CD4-positive, alpha-beta T cell (primary cell): ENCODE measurements around the gene GAREM1. TPM values are rescaled to one million over a fixed set of nuclear protein-coding genes. Genes with fewer than 3 reads are reported as not detected.

ENCODE experiments used
- ATAC-seq: fragments of 200-7000 bp; cut with Tn5 transposase; one replicate; pipeline ENCODE4 v1.10.0; 2022; ENCODE audit warnings: mild to moderate bottlenecking; ENCODE audit not compliant: poor library complexity
- CTCF ChIA-PET: fragments of 350-600 bp; sonication (Branson Sonifier 250); formaldehyde crosslinking; loops from one replicate; lab custom pipeline; 2021; ENCODE audit warnings: antibody characterized with exemption, inconsistent platforms; lab: Charles Lee
- POLR2A ChIA-PET: fragments of 350-600 bp; sonication (Branson Sonifier 250); formaldehyde crosslinking; loops from one replicate; lab custom pipeline; 2021; ENCODE audit warnings: antibody characterized with exemption, inconsistent platforms; lab: Charles Lee
- DNase-seq, 14 experiments: peaks; one replicate each; pipeline ENCODE4 v3.0.0-alpha.2; 2013 to 2020; ENCODE audit warnings: mixed read lengths in 2 of 14
- H3K27ac ChIP-seq, 2 donors: one replicate each; pipeline versions ENCODE4 v1.5.1 to v1.7.0; 2013; ENCODE audit warnings: low read length in 2 of 2, low read depth in 1 of 2, mild to moderate bottlenecking in 1 of 2
- H3K27me3 ChIP-seq, 2 experiments: 1 replicate in 1 of 2; 2 replicates in 1 of 2; pipeline versions ENCODE4 v1.6.1 to v1.7.0; 2013; ENCODE audit warnings: low read length in 2 of 2, control low read depth in 1 of 2, mild to moderate bottlenecking in 1 of 2, moderate library complexity in 1 of 2; ENCODE audit not compliant: insufficient read depth in 2 of 2, control insufficient read depth in 1 of 2
- H3K36me3 ChIP-seq: one replicate; pipeline ENCODE4 v1.6.1; 2013; ENCODE audit warnings: low read length, control low read depth; ENCODE audit not compliant: insufficient read depth
- H3K4me1 ChIP-seq: one replicate; pipeline ENCODE4 v1.6.1; 2013; ENCODE audit warnings: low read length, control low read depth; ENCODE audit not compliant: insufficient read depth
- H3K4me3 ChIP-seq: one replicate; pipeline ENCODE4 v1.5.1; 2013; ENCODE audit warnings: mild to moderate bottlenecking, low read length, moderate library complexity
- H3K9me3 ChIP-seq, 2 experiments: 1 replicate in 1 of 2; 2 replicates in 1 of 2; pipeline versions ENCODE4 v1.6.1 to v1.7.0; 2013; ENCODE audit warnings: low read length in 2 of 2, mild to moderate bottlenecking in 2 of 2, control low read depth in 1 of 2, moderate library complexity in 1 of 2; ENCODE audit not compliant: control insufficient read depth in 1 of 2, insufficient read depth in 1 of 2
- H3K27ac Mint-ChIP-seq: one replicate; pipeline ENCODE4 v1.8.0; 2020; ENCODE audit warnings: mixed read lengths
- H3K27me3 Mint-ChIP-seq: one replicate; pipeline ENCODE4 v1.8.0; 2021; ENCODE audit warnings: mixed read lengths
- H3K36me3 Mint-ChIP-seq: one replicate; pipeline ENCODE4 v1.8.0; 2021; ENCODE audit warnings: low read depth, mixed read lengths
- H3K4me1 Mint-ChIP-seq: one replicate; pipeline ENCODE4 v1.8.0; 2021; ENCODE audit warnings: low read depth, mixed read lengths
- H3K4me3 Mint-ChIP-seq: one replicate; pipeline ENCODE4 v1.8.0; 2020; ENCODE audit warnings: mild to moderate bottlenecking, mixed read lengths
- H3K9me3 Mint-ChIP-seq: one replicate; pipeline ENCODE4 v1.8.0; 2020; ENCODE audit warnings: mixed read lengths
- intact Hi-C, 2 experiments: fragments of 100-400 bp; cut with DNase I in 1 of 2; cut with micrococcal nuclease in 1 of 2; formaldehyde crosslinking; loops; one replicate each; pipeline versions ENCODE4 v1.15.1 to v1.9.0; 2023 to 2025; cut with DNase I, micrococcal nuclease
- total RNA-seq, 174 experiments: library from RNA in 2 of 174; stranded (reverse) in 2 of 174; gene quantifications; one replicate each; pipeline ENCODE4 v1.2.3 and lab custom pipeline; 2021 to 2026
- TF ChIP-seq, protein P1 (sequence below): fragments of 200-600 bp; IDR thresholded peaks from one replicate; pipeline ENCODE4 v1.8.0; 2022; ENCODE audit warnings: antibody characterized with exemption, mild to moderate bottlenecking

GAREM1 gene
- total RNA-seq, 2 experiments from 2014 or later = 0.14 to 0.34 TPM

DNA sequence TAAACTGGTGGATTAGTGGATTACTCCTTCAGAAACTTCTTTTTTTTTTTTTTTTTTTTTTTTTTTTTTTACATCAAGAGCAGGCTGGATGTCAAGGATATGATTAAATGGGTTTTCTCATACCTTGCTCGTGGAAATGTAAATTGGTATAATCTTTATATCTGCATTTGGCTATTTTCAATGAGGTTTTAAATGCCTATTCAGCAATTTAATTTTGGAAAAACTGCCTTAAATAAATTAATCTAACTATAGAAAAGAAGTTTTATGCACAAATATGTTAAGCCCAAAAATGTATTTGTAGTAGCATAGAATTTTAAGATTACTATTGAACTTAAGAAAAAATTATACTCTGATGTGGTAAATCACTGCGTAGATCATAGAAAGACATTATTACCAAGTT lies 11.4 kb upstream of the GAREM1 start:
- TF ChIP-seq, protein P1, sequence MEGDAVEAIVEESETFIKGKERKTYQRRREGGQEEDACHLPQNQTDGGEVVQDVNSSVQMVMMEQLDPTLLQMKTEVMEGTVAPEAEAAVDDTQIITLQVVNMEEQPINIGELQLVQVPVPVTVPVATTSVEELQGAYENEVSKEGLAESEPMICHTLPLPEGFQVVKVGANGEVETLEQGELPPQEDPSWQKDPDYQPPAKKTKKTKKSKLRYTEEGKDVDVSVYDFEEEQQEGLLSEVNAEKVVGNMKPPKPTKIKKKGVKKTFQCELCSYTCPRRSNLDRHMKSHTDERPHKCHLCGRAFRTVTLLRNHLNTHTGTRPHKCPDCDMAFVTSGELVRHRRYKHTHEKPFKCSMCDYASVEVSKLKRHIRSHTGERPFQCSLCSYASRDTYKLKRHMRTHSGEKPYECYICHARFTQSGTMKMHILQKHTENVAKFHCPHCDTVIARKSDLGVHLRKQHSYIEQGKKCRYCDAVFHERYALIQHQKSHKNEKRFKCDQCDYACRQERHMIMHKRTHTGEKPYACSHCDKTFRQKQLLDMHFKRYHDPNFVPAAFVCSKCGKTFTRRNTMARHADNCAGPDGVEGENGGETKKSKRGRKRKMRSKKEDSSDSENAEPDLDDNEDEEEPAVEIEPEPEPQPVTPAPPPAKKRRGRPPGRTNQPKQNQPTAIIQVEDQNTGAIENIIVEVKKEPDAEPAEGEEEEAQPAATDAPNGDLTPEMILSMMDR = no peak
- H3K27ac Mint-ChIP-seq = no peak overlapping the region
- H3K4me1 Mint-ChIP-seq = no peaks in the 10 kb centered on the region
- Histone ChIP-seq H3K27me3 (peaks cover 4 to 22% of the 10 kb centered on the region in 2 experiments), H3K27ac (no peak overlapping the region), H3K4me3 (no peak overlapping the region), H3K36me3 (no peaks in the 10 kb centered on the region), H3K9me3 (no peaks in the 10 kb centered on the region), H3K4me1 (no peaks in the 10 kb centered on the region)
- intact Hi-C loops = no loop called here
- H3K9me3 Mint-ChIP-seq = no peaks in the 10 kb centered on the region
- DNase-seq (no peak), ATAC-seq (no peak)
- CTCF ChIA-PET = no interaction called here
- POLR2A ChIA-PET = no interaction called here
- no peaks in the 10 kb centered on the region for H3K36me3 Mint-ChIP-seq
- H3K4me3 Mint-ChIP-seq = no peak overlapping the region
- peaks cover 53% of the 10 kb centered on the region for H3K27me3 Mint-ChIP-seq

GRCh38 chr18:32480581-32480980 lies 9.9 kb upstream of the GAREM1 start:
- no peak overlapping the region for H3K27ac Mint-ChIP-seq
- TF ChIP-seq, protein P1 = no peak
- intact Hi-C loops = no loop called here
- no peaks in the 10 kb centered on the region for H3K4me1 Mint-ChIP-seq
- H3K4me3 Mint-ChIP-seq = no peak overlapping the region
- ChIA-PET POLR2A (no interaction called here), CTCF (no interaction called here)
- Histone ChIP-seq H3K36me3 (no peaks in the 10 kb centered on the region), H3K27ac (no peak overlapping the region), H3K27me3 (peaks cover 4 to 7% of the 10 kb centered on the region in 2 experiments), H3K4me1 (no peaks in the 10 kb centered on the region), H3K9me3 (no peaks in the 10 kb centered on the region), H3K4me3 (no peak overlapping the region)
- no peak for ATAC-seq
- peaks cover 52% of the 10 kb centered on the region for H3K27me3 Mint-ChIP-seq
- no peaks in the 10 kb centered on the region for H3K36me3 Mint-ChIP-seq
- DNase-seq = no peak
- H3K9me3 Mint-ChIP-seq = no peaks in the 10 kb centered on the region

GRCh38 chr18:32478807-32479206 lies 8.1 kb upstream of the GAREM1 start:
- TF ChIP-seq, protein P1 = no peak
- DNase-seq = no peak
- Mint-ChIP-seq H3K4me1 (no peaks in the 10 kb centered on the region), H3K27ac (no peak overlapping the region), H3K36me3 (no peaks in the 10 kb centered on the region), H3K9me3 (no peaks in the 10 kb centered on the region), H3K27me3 (peaks cover 41% of the 10 kb centered on the region), H3K4me3 (no peak overlapping the region)
- no peak for ATAC-seq
- ChIA-PET POLR2A (no interaction called here), CTCF (no interaction called here)
- H3K9me3 ChIP-seq = no peaks in the 10 kb centered on the region
- no peaks in the 10 kb centered on the region for H3K4me1 ChIP-seq
- H3K4me3 ChIP-seq = no peak overlapping the region
- H3K36me3 ChIP-seq = no peaks in the 10 kb centered on the region
- intact Hi-C loops = loop anchor here in 1 of 2 experiments (10.0 kb wide), 2 partner anchors 194 to 324 kb away; no protein-coding TSS in a partner anchor
- peaks cover 3 to 4% of the 10 kb centered on the region in 2 experiments for H3K27me3 ChIP-seq
- H3K27ac ChIP-seq = no peak overlapping the region
